Measurements from ENCODE around the gene ARHGAP42.

DNA sequence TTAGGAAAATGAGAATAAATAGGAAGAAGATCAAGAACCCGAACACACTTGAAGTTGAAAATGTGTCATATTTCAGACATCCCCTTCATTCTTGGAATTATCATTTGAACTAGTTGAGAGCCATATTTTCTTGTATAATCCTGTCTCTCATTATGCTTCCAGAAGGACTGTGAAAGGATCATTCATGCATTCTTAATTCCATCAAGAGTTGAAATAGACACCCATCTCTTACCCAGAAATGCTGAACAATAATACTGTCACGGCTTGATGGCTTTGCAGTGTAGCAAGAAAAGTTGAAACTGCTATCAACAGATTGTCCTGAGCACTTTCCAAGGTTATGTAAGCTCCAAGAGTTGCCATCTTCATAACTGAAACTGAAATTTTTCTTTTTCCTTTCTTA lies 79.7 kb downstream of the ARHGAP42 start:
- TF ChIP-seq, protein P1, sequence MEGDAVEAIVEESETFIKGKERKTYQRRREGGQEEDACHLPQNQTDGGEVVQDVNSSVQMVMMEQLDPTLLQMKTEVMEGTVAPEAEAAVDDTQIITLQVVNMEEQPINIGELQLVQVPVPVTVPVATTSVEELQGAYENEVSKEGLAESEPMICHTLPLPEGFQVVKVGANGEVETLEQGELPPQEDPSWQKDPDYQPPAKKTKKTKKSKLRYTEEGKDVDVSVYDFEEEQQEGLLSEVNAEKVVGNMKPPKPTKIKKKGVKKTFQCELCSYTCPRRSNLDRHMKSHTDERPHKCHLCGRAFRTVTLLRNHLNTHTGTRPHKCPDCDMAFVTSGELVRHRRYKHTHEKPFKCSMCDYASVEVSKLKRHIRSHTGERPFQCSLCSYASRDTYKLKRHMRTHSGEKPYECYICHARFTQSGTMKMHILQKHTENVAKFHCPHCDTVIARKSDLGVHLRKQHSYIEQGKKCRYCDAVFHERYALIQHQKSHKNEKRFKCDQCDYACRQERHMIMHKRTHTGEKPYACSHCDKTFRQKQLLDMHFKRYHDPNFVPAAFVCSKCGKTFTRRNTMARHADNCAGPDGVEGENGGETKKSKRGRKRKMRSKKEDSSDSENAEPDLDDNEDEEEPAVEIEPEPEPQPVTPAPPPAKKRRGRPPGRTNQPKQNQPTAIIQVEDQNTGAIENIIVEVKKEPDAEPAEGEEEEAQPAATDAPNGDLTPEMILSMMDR (IDR thresholded peaks at IDR 0.05 in 8 of 11, conservative IDR thresholded peaks at IDR 0.05 in 3 of 11), result no peak
- no peak for TF ChIP-seq POLR2A (IDR thresholded peaks at IDR 0.05)
- TF ChIP-seq POLR2AphosphoS5 (IDR thresholded peaks at IDR 0.05), result no peak

Data from spleen (tissue), 7 donors.